Keratinocyte (primary cell): ENCODE data around the gene PABPN1L.

Experiments used
- CTCF ChIP-seq, 3 experiments: IDR thresholded peaks in 1 of 3; conservative IDR thresholded peaks in 1 of 3; optimal IDR thresholded peaks in 1 of 3; 2 replicates in 2 of 3; 3 replicates in 1 of 3; pipeline versions ENCODE3 to v1.5.1; 2011; ENCODE audit warnings: low read length in 3 of 3, mild to moderate bottlenecking in 3 of 3, moderate library complexity in 2 of 3, control low read depth in 1 of 3, inconsistent platforms in 1 of 3; ENCODE audit not compliant: insufficient read depth in 2 of 3; ENCODE audit errors: extremely low read depth in 1 of 3
- EZH2 ChIP-seq: IDR thresholded peaks from one replicate; pipeline ENCODE4 v1.6.1; 2012; ENCODE audit warnings: inconsistent platforms, mild to moderate bottlenecking, low read length, moderate library complexity

GRCh38 chr16:88839026-88839529, 27.4 kb downstream of the PABPN1L start:
- TF ChIP-seq CTCF (optimal IDR thresholded peaks at IDR 0.05 in 1 of 3, IDR thresholded peaks at IDR 0.05 in 1 of 3, conservative IDR thresholded peaks at IDR 0.05 in 1 of 3; ENCODE audit: extremely low read depth in 1 of 3, insufficient read depth in 2 of 3, low read length in 3 of 3) (no peak), EZH2 (no peak)
